HepG2 (cell line): ENCODE results near the gene SNRPD2. TPM values are rescaled to one million over a fixed set of nuclear protein-coding genes. Genes with fewer than 3 reads are reported as not detected.
A peak's percentile ranks its signal among the peaks of the same experiment; 100 is the strongest.

Experiments
- ATF1 ChIP-seq: IDR thresholded peaks from 2 replicates; pipeline ENCODE4 v1.6.1; 2016; ENCODE audit warnings: mild to moderate bottlenecking, control low read depth
- ETV6 ChIP-seq: sonication (generic); formaldehyde crosslinking; conservative IDR thresholded peaks from 2 replicates; pipeline ENCODE4 v1.4.0; 2020; ENCODE audit warnings: missing genetic modification reagents
- HINFP ChIP-seq: sonication (generic); formaldehyde crosslinking; IDR thresholded peaks from 2 replicates; pipeline ENCODE4 v1.4.0; 2020; ENCODE audit warnings: low read depth, mild to moderate bottlenecking, missing genetic modification reagents
- HNRNPH1 ChIP-seq: fragments of 200-400 bp; formaldehyde crosslinking; optimal IDR thresholded peaks from 2 replicates; pipeline ENCODE3; 2017; ENCODE audit warnings: mild to moderate bottlenecking, low read depth, low read length
- HNRNPLL ChIP-seq: fragments of 200-400 bp; formaldehyde crosslinking; IDR thresholded peaks from 2 replicates; pipeline ENCODE4 v1.6.1; 2017; ENCODE audit warnings: mild to moderate bottlenecking, low read depth, low read length; ENCODE audit not compliant: poor library complexity, severe bottlenecking
- IKZF5 ChIP-seq: IDR thresholded peaks from 2 replicates; pipeline ENCODE4 v1.6.1; 2018; ENCODE audit warnings: missing genetic modification reagents, mild to moderate bottlenecking, missing compliant biosample characterization
- ISX ChIP-seq: sonication (generic); formaldehyde crosslinking; conservative IDR thresholded peaks from 2 replicates; pipeline ENCODE4 v1.5.0; 2020; ENCODE audit warnings: missing genetic modification reagents
- MNT ChIP-seq: fragments of 450-650 bp; IDR thresholded peaks from 2 replicates; pipeline ENCODE4 v1.6.1; 2016
- MYPOP ChIP-seq: sonication (generic); formaldehyde crosslinking; IDR thresholded peaks from 2 replicates; pipeline ENCODE4 v1.8.1; 2023; ENCODE audit warnings: mild to moderate bottlenecking, moderate library complexity, missing genetic modification reagents
- NR2F6 ChIP-seq, 2 experiments: IDR thresholded peaks; 2 replicates each; pipeline ENCODE4 v1.6.1; 2016; ENCODE audit warnings: antibody characterized with exemption in 1 of 2, mild to moderate bottlenecking in 1 of 2
- PITX1 ChIP-seq: sonication (generic); formaldehyde crosslinking; IDR thresholded peaks from 2 replicates; pipeline ENCODE4 v1.5.1; 2020; ENCODE audit warnings: mild to moderate bottlenecking, missing genetic modification reagents
- TFDP1 ChIP-seq: IDR thresholded peaks from 2 replicates; pipeline ENCODE4 v1.6.1; 2016; ENCODE audit warnings: missing compliant biosample characterization, missing genetic modification reagents, borderline replicate concordance
- TFDP2 ChIP-seq: sonication (generic); formaldehyde crosslinking; IDR thresholded peaks from 2 replicates; pipeline ENCODE4 v1.4.0; 2020; ENCODE audit warnings: missing genetic modification reagents
- ZIK1 ChIP-seq: sonication (generic); formaldehyde crosslinking; IDR thresholded peaks from 2 replicates; pipeline ENCODE4 v1.5.0; 2020; ENCODE audit warnings: mild to moderate bottlenecking, low read depth, missing genetic modification reagents, borderline replicate concordance
- ZNF280D ChIP-seq: sonication (generic); formaldehyde crosslinking; IDR thresholded peaks from 2 replicates; pipeline ENCODE4 v1.5.1; 2020; ENCODE audit warnings: mild to moderate bottlenecking, missing genetic modification reagents
- ZNF343 ChIP-seq: sonication (generic); formaldehyde crosslinking; IDR thresholded peaks from 2 replicates; pipeline ENCODE4 v1.4.0; 2020; ENCODE audit warnings: mild to moderate bottlenecking, missing genetic modification reagents
- polyA plus RNA-seq, 8 experiments: library from polyadenylated mRNA; depleted of rRNA in 3 of 8; stranded (reverse) in 7 of 8; unstranded in 1 of 8; fragments of >200 nt; fragmentation: Illumina TruSeq in 4 of 8; extraction: Trizol in 4 of 8; gene quantifications; 2 replicates each; pipeline versions ENCODE4 v1.2.1 to v1.2.3, GENCODE V29; 2011 to 2016; ENCODE audit warnings: low read depth in 4 of 8, missing spikeins in 1 of 8, mixed read lengths in 1 of 8; ENCODE audit not compliant: insufficient read depth in 1 of 8
- total RNA-seq, 5 experiments: library from RNA; depleted of rRNA; stranded (reverse); fragments of >200 nt; fragmentation: Illumina TruSeq; extraction: Trizol; gene quantifications; 2 replicates each; pipeline ENCODE4 v1.2.3, GENCODE V29; 2016; ENCODE audit warnings: low read depth in 1 of 5

The SNRPD2 gene
- total and polyA plus RNA-seq, 2 of the 13 experiments (the other 11 are each of a cell fraction or from before 2014, with no cell fraction given), result 299 to 485 TPM

GRCh38 chr19:45730368-45731288 is 38.9 kb upstream of the SNRPD2 start, which contains the start of gene FBXO46 (continued):
- TF ChIP-seq HNRNPLL (peak; percentile 68), ZNF343 (CRISPR knock-in tag) (0 out of 2 replicates have a peak, but pooled peaks have one; percentile 5), NR2F6 (IDR thresholded peaks at IDR 0.05) (no peak), NR2F6 (CRISPR knock-in tag; IDR thresholded peaks at IDR 0.05) (peak; percentile 6; the same call in 1 of the 2 replicates), ISX (CRISPR knock-in tag) (no peak), IKZF5 (CRISPR knock-in tag) (no peak), ZNF280D (CRISPR knock-in tag) (0 out of 2 replicates have a peak, but pooled peaks have one; percentile 26), ATF1 (CRISPR knock-in tag) (peak; percentile 35; the same call in 1 of the 2 replicates), TFDP1 (CRISPR knock-in tag) (peak; percentile 81), TFDP2 (CRISPR knock-in tag) (peak; percentile 89), PITX1 (peak; percentile 37; the same call in 1 of the 2 replicates), ZIK1 (CRISPR knock-in tag) (no peak), ETV6 (CRISPR knock-in tag) (no peak), MYPOP (CRISPR knock-in tag) (peak; percentile 51; the same call in 1 of the 2 replicates), HNRNPH1 (no peak), HINFP (CRISPR knock-in tag) (peak; percentile 83; the same call in 1 of the 2 replicates), MNT (peak; percentile 18; the same call in 1 of the 2 replicates)
